Activated CD4-positive, alpha-beta memory T cell treated with anti-CD3 and anti-CD28 coated beads, Interleukin-2, amount 10 ng/mL, durations not matched to agents 7 days and 5 days (primary cell): ENCODE results near the gene CELA2A. TPM values are rescaled to one million over a fixed set of nuclear protein-coding genes. Genes with fewer than 3 reads are reported as not detected.

Source experiments
- total RNA-seq, 2 experiments: library from RNA; stranded (reverse); gene quantifications; one replicate each; pipeline ENCODE4 v1.2.3, GENCODE V29; 2021

CELA2A gene
- total RNA-seq, 2 experiments from 2014 or later, result not detected

Other genes with a start within 250 kb of the CELA2A start
- under 1 TPM in 1 of 2 experiments, not detected in 1; 0.18 TPM for gene FHAD1, start 209.5 kb upstream of the CELA2A start, total RNA-seq
- 10 to 100 TPM; 97.7 to 99.7 TPM for gene EFHD2, start 46.8 kb upstream of the CELA2A start, total RNA-seq
- under 1 TPM; 0.45 to 0.73 TPM for gene CTRC, start 18.3 kb upstream of the CELA2A start, total RNA-seq
- gene CELA2B, start 19.4 kb downstream of the CELA2A start, total RNA-seq, result not detected
- 10 to 100 TPM; 21.5 to 22.4 TPM for gene CASP9, start 67.5 kb downstream of the CELA2A start, total RNA-seq
- gene DNAJC16, start 70.1 kb downstream of the CELA2A start, total RNA-seq, result 10 to 100 TPM; 17.3 to 18.1 TPM
- gene AGMAT, start 128.3 kb downstream of the CELA2A start, total RNA-seq, result 1 to 10 TPM; 7.9 to 8.4 TPM
- gene DDI2, start 160.7 kb downstream of the CELA2A start, total RNA-seq, result 10 to 100 TPM; 30.5 to 32.7 TPM
- 10 to 100 TPM; 55.4 to 58.8 TPM for gene PLEKHM2, start 227.6 kb downstream of the CELA2A start, total RNA-seq